Lung (tissue), 12 donors: Measurements from ENCODE around the gene WDR90. TPM values are rescaled to one million over a fixed set of nuclear protein-coding genes. Genes with fewer than 3 reads are reported as not detected.

Experiments used
- ATAC-seq: fragments of 200-7000 bp; cut with Tn5 transposase; one replicate; pipeline ENCODE4 v1.9.1; 2020; ENCODE audit warnings: moderate number of reproducible peaks; ENCODE audit not compliant: insufficient read depth, low FRiP score
- DNase-seq, 3 donors: peaks; one replicate each; pipeline ENCODE4 v3.0.0-alpha.2; 2013 to 2017
- H3K27ac ChIP-seq, 2 donors: one replicate each; pipeline ENCODE4 v1.5.1; 2013; ENCODE audit warnings: mild to moderate bottlenecking in 2 of 2, moderate library complexity in 2 of 2, control low read depth in 1 of 2, inconsistent platforms in 1 of 2, low read depth in 1 of 2, low read length in 1 of 2
- H3K27me3 ChIP-seq, 3 donors: one replicate each; pipeline ENCODE4 v1.5.1; 2013; ENCODE audit warnings: low read length in 2 of 3; ENCODE audit not compliant: control insufficient read depth in 3 of 3, insufficient read depth in 3 of 3
- H3K36me3 ChIP-seq, 4 donors: one replicate each; pipeline ENCODE4 v1.5.1; 2013; ENCODE audit warnings: low read length in 4 of 4, mild to moderate bottlenecking in 1 of 4, moderate library complexity in 1 of 4; ENCODE audit not compliant: control insufficient read depth in 4 of 4, insufficient read depth in 4 of 4
- H3K4me1 ChIP-seq, 5 donors: one replicate each; pipeline ENCODE4 v1.5.1; 2013; ENCODE audit warnings: low read length in 5 of 5, mild to moderate bottlenecking in 2 of 5, moderate library complexity in 1 of 5; ENCODE audit not compliant: control insufficient read depth in 5 of 5, insufficient read depth in 5 of 5
- H3K4me3 ChIP-seq: one replicate; pipeline ENCODE4 v1.5.1; 2013; ENCODE audit warnings: mild to moderate bottlenecking, control low read depth, moderate library complexity
- H3K9ac ChIP-seq, 2 donors: one replicate each; pipeline ENCODE4 v1.5.1; 2013; ENCODE audit warnings: low read length in 2 of 2, control low read depth in 1 of 2; ENCODE audit not compliant: insufficient read depth in 1 of 2
- H3K9me3 ChIP-seq, 4 donors: one replicate each; pipeline ENCODE4 v1.5.1; 2013; ENCODE audit warnings: low read length in 3 of 4, mild to moderate bottlenecking in 1 of 4, moderate library complexity in 1 of 4; ENCODE audit not compliant: control insufficient read depth in 4 of 4, insufficient read depth in 3 of 4
- CTCF ChIP-seq: IDR thresholded peaks from 2 replicates; pipeline ENCODE4 v1.5.1; 2012; ENCODE audit warnings: mild to moderate bottlenecking; ENCODE audit errors: control extremely low read depth, extremely low read depth
- WGBS, 2 donors: extraction: QIAGEN DNeasy Blood & Tissue Kit; methylation state at CpG; one replicate each; pipeline ENCODE4 v1.1.7; 2013; 5-methylcytosine and 5-hydroxymethylcytosine counted together
- polyA plus RNA-seq, 2 donors: library from polyadenylated mRNA; stranded (reverse); fragments of 200-250 nt; gene quantifications; one replicate each; pipeline ENCODE4 v1.2.1, GENCODE V29; 2013
- total RNA-seq, 2 donors: library from RNA; depleted of rRNA in 1 of 2; stranded (reverse); fragments of >200 nt in 1 of 2; gene quantifications; one replicate each; pipeline ENCODE4 v1.2.1, GENCODE V29; 2014 to 2021
- donor health status: control.
- donor health status: control.
- donor health status: Bipolar disorder and iron deficiency.
- donor health status: healthy.
- donor health status: DM: yes; HTN: yes; CAD: no.

The WDR90 gene
- total and polyA plus RNA-seq, 4 donors = 18.6 to 74.2 (median 27.9) TPM

DNA sequence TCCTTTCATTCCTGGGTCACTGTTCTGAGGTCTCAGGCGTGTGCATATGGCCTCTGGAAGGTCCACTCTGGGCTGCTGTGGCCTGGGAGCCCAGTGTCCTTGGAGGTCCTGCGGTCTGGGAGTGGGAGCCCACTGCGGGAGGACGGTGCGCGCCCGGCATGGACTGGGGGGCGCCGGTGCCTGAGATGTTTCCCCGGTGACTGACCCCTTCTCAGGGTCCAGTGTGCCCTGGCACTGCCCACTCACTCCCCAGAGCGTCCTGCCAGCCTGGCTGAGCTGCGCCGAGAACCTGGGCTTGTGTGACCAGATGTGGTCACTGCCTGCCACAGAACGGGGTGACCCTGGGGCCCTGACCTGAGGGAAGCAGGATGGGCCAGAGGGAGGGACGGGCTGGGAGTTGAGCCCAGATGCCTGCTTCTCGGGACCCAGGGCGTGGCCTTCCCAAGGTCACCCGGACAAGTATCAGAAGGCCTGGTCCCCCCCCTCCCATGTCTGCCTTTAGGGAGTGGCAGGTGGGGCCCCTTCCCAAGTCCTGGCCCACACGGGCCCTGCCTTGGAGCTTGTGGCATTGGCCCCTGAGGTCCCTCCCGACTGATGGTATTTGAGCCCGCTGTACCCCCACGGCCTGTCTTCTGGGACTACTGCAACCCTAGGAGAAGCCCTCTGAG is 25.2 kb downstream of the WDR90 start:
- 81 to 88% methylated on average over 22 of the region's 22 CpGs for WGBS, 2 donors
- H3K27me3 ChIP-seq = no peaks in the 10 kb centered on the region
- peaks cover 0 to 17% (median 9%) of the 10 kb centered on the region in 5 donors for H3K4me1 ChIP-seq
- H3K9ac ChIP-seq = no peak overlapping the region
- no peak overlapping the region for H3K27ac ChIP-seq
- ATAC-seq (no peak), DNase-seq (no peak)
- H3K9me3 ChIP-seq = peaks cover 0 to 4% (median 0%) of the 10 kb centered on the region in 4 donors
- TF ChIP-seq CTCF = no peak
- H3K36me3 ChIP-seq = peaks cover 2 to 46% (median 19%) of the 10 kb centered on the region in 4 donors
- no peak overlapping the region for H3K4me3 ChIP-seq

DNA sequence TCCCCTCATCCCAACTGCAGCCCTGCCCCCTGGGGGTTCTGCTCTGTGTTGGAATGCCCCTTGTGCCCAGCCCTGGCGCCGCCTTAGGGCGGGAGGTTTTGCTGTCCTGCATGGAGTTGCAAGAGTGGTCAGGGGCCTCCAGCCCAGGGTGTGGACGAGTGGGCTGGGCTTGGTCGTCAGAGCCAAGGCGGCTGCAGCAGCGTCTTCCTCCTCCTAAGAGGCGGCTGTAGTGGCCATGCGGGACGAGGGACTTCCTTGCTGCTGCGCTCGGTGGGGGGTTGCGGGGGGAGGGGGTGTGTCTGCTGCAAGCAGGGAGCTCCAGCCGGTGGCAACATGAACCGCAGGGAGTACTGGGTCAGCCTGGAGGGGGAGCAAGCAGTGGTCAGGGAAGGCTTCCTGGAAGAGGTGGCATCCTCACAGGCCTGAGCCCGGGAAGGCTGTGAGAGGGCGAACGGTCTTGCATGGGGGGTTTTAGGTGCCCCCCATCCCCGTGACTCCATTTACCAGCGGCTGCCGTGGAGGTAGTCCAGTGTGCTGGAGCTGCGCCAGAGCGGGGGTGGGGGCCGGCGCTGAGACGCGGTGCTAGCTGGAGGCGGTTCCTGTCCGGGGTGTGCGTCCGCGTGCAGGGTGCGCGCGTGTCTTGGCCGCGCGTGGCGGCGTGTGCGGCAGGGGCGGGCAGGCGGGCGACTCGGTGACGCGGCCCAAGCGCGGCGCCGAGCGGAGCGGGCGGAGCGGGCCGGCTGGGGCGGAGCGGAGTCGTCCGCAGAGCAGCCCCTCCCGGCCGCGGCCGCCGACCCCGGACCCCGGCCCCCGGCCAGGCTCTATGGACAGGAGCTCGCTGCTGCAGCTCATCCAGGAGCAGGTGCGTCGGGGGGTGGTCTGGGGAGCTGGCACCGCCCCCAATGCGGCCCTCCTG is 26.1 kb downstream of the WDR90 start, which contains the start of gene RHBDL1:
Gene RHBDL1, plus strand, starts transcription at position 704 of the 916 bp plus-strand sequence. Its CDS starts 120 bp downstream, at position 824.
- no peak for ATAC-seq
- Histone ChIP-seq H3K9ac (no peak within 1 kb of the TSS), H3K27ac (no peak within 1 kb of the TSS)

GRCh38 chr16:675884-676564 is 26.9 kb downstream of the WDR90 start:
- no peak for ATAC-seq
- Histone ChIP-seq H3K9me3 (peaks cover 0 to 4% (median 0%) of the 10 kb centered on the region in 4 donors), H3K9ac (no peak overlapping the region), H3K27ac (no peak overlapping the region), H3K4me1 (peaks cover 0 to 18% (median 11%) of the 10 kb centered on the region in 5 donors), H3K36me3 (peaks cover 2 to 29% (median 13%) of the 10 kb centered on the region in 4 donors), H3K4me3 (no peak overlapping the region), H3K27me3 (no peaks in the 10 kb centered on the region)
- WGBS, 2 donors = 51 to 56% methylated on average over 19 to 25 of the region's 25 CpGs
- no peak for TF ChIP-seq CTCF
- no peak for DNase-seq

More for the DNA sequence above, 26.1 kb downstream of the WDR90 start, which contains the start of gene RHBDL1:
- no peaks in the 10 kb centered on the region for H3K27me3 ChIP-seq
- WGBS, 2 donors = 5 to 6% methylated on average over 66 to 73 of the region's 73 CpGs
- H3K36me3 ChIP-seq = peaks cover 2 to 37% (median 17%) of the 10 kb centered on the region in 4 donors
- peaks cover 0 to 4% (median 0%) of the 10 kb centered on the region in 4 donors for H3K9me3 ChIP-seq
- DNase-seq = peak in 1 of 3 donors; percentile 49
- H3K4me3 ChIP-seq = no peak within 1 kb of the TSS
- TF ChIP-seq CTCF = no peak
- H3K4me1 ChIP-seq = peaks cover 0 to 17% (median 11%) of the 10 kb centered on the region in 5 donors
